Measurements from ENCODE around the gene IRF1. TPM values are rescaled to one million over a fixed set of nuclear protein-coding genes. Genes with fewer than 3 reads are reported as not detected.

Gene IRF1
- total RNA-seq, 1 experiment from 2014 or later: 48.9 TPM

DNA sequence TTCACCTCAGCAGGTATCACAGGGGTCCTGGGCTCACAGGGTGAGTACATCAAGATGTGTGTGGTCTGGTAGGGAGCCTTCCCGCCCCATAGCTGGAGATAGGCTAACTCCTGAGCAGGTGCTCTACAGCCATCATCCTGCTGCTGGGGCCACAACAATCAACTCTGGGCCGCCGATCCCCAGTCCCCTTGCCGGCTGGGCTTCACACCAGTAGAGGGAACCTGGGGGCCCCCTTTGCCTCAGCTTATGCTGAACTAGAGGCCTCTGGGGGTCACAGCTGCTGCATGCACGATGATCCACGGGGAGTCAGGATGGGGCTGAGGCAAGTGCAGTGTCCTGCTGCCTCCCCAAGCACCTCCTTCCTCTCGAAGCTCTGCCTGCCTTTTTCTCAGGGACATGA lies 46.5 kb downstream of the IRF1 start:
- peaks cover 11% of the 10 kb centered on the region for H3K4me1 ChIP-seq (ENCODE audit: control insufficient read depth, insufficient read depth, low read length)
- CTCF ChIA-PET: no interaction called here
- BruUV-seq (replicated peaks): no TSS peak
- intact Hi-C loops (cut with micrococcal nuclease; ENCODE audit: unreplicated experiment) (no loop called here), in situ Hi-C loops (cut with HindIII; ENCODE audit: low pct_unique_long_range_greater_than_20kb, low sequenced_read_pairs) (no loop called here)
- ATAC-seq: no peak
- no peak overlapping the region for H3K27ac ChIP-seq (ENCODE audit: low read length)
- POLR2A ChIA-PET: no interaction called here
- H3K36me3 ChIP-seq (ENCODE audit: control insufficient read depth, insufficient read depth, low read length): no peaks in the 10 kb centered on the region
- H3K9me3 ChIP-seq (ENCODE audit: control insufficient read depth, insufficient read depth, low read depth, low read length): no peaks in the 10 kb centered on the region
- no peak for DNase-seq (ENCODE audit: low read depth, low spot score)
- no peak overlapping the region for H3K4me3 ChIP-seq (ENCODE audit: low read depth in 2 of 2, low read length in 2 of 2)
- no peak for TF ChIP-seq TCF7L2 (IDR thresholded peaks at IDR 0.05; ENCODE audit: low read depth, low read length)
- no peak for TF ChIP-seq CTCF (IDR thresholded peaks at IDR 0.05)
- no peak for TF ChIP-seq SIN3A (IDR thresholded peaks at IDR 0.05; ENCODE audit: borderline replicate concordance, insufficient read depth, low read depth, low read length)
- TF ChIP-seq POLR2AphosphoS5 (IDR thresholded peaks at IDR 0.05; ENCODE audit: low read depth, low read length): no peak
- no peak for TF ChIP-seq REST (IDR thresholded peaks at IDR 0.05; ENCODE audit: insufficient read depth in 1 of 2, low read depth in 2 of 2, low read length in 1 of 2)
- H3K27me3 ChIP-seq (ENCODE audit: control insufficient read depth, insufficient read depth, low read length): no peaks in the 10 kb centered on the region

DNA sequence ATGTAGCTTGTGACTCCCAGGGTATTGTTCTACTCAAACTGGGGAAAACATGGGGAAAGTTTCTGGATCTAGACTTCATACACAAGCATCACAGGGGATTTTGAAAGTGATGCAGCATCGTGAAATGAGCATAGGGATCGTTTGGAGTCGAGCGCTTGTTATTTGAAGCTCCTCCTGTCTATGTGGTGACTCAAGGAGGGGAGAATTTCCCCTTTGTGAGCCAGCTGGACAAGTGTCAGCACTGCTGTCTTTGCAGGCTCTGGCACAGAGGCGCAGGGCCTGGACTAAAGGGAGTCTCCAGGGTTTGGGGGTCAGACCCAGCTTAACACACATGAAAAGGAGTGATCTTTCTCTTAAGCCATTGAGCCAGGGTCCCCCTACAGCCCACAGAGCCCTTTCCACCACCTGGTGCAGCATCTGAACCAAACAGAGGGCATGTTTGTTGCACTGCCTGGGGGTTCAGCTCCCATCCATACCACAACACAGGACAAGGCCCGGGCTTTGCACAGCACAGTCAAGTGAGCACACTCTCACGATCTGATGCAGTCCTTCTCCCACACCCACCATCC lies 51.0 kb downstream of the IRF1 start:
- no peak overlapping the region for H3K4me3 ChIP-seq (ENCODE audit: low read depth in 2 of 2, low read length in 2 of 2)
- ATAC-seq: peak; percentile 86
- TF ChIP-seq TCF7L2 (IDR thresholded peaks at IDR 0.05; ENCODE audit: low read depth, low read length) (no peak), SIN3A (IDR thresholded peaks at IDR 0.05; ENCODE audit: borderline replicate concordance, insufficient read depth, low read depth, low read length) (no peak), POLR2AphosphoS5 (IDR thresholded peaks at IDR 0.05; ENCODE audit: low read depth, low read length) (no peak), REST (IDR thresholded peaks at IDR 0.05; ENCODE audit: insufficient read depth in 1 of 2, low read depth in 2 of 2, low read length in 1 of 2) (no peak), CTCF (IDR thresholded peaks at IDR 0.05) (no peak)
- H3K4me1 ChIP-seq (ENCODE audit: control insufficient read depth, insufficient read depth, low read length): no peaks in the 10 kb centered on the region
- H3K36me3 ChIP-seq (ENCODE audit: control insufficient read depth, insufficient read depth, low read length): no peaks in the 10 kb centered on the region
- ChIA-PET POLR2A (no interaction called here), CTCF (no interaction called here)
- intact Hi-C loops (cut with micrococcal nuclease; ENCODE audit: unreplicated experiment): no loop called here
- DNase-seq (ENCODE audit: low read depth, low spot score): no peak
- in situ Hi-C loops (cut with HindIII; ENCODE audit: low pct_unique_long_range_greater_than_20kb, low sequenced_read_pairs): no loop called here
- no TSS peak for BruUV-seq (replicated peaks)
- H3K27me3 ChIP-seq (ENCODE audit: control insufficient read depth, insufficient read depth, low read length): no peaks in the 10 kb centered on the region
- no peaks in the 10 kb centered on the region for H3K9me3 ChIP-seq (ENCODE audit: control insufficient read depth, insufficient read depth, low read depth, low read length)
- peak overlapping the region; percentile 29; the same call in 1 of the 2 replicates for H3K27ac ChIP-seq (ENCODE audit: low read length)
